Neural progenitor cell (in vitro differentiated cells): ENCODE data around the gene LGR4.

Source experiments
- EZH2 ChIP-seq: fragments of 200-600 bp; sonication (generic); IDR thresholded peaks from 2 replicates; pipeline ENCODE4 v1.6.1; 2017; ENCODE audit warnings: antibody characterized with exemption, mild to moderate bottlenecking, moderate library complexity
- EZH2phosphoT487 ChIP-seq: fragments of 200-600 bp; sonication (generic); IDR thresholded peaks from 2 replicates; pipeline ENCODE4 v1.6.1; 2017; ENCODE audit warnings: antibody characterized with exemption

GRCh38 chr11:27471589-27472397 lies 797 bp downstream of the LGR4 start:
- no peak for TF ChIP-seq EZH2
- no peak for TF ChIP-seq EZH2phosphoT487
